ENCODE results near the gene KANK2. TPM values are rescaled to one million over a fixed set of nuclear protein-coding genes. Genes with fewer than 3 reads are reported as not detected.

Gene KANK2
- 78.3 and 94.0 TPM in 2 replicates for total RNA-seq

DNA sequence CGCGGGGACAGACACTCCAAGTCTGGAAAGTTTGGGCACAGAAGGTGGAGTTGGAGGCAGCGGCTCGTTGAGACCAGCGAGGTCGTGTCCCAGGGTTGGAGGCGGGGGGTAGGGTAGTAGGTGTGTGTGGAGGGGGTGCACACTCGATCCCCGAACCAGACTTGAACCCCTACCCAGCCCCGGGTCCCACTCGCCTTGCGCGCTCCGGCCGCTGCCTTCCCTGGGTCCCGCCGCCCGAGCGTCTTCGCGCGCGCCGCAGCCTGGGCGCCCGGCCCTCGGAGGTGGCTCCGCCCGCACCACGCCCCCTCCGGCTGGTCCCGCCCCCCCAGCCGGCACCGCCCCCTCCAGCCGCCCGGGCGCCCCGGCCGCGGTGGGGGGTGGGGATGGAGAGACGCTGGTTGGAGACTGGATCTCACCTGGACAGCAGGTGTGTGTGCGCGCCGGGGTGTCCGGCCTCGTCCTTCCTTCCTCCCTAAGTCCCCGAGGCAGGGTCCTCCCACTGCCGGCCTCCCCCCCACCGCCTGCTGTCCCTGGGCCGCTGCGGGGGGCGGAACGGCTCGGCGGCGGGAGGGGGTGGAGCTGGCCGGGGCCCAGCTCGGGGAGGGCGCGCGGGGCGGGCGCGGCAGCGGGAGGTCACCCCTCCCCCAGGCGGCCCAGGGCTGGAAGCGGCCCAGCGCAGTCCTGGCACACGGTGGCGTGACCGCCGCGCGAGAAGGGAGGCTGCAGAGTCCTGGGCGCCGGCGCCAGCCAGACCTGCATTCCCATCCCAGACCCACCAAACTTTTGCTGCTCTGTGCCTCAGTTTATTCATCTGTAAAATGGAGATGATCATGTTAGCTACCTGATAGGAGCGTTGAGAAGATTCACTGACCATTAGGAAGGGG is at the start of gene KANK2:
TSS of gene KANK2 (minus strand) at position 255 of the 884 bp plus-strand sequence. CDS start 3,034 bp downstream, outside the sequence.
- DNase-seq (ENCODE audit: low read depth) = no peak
- TF ChIP-seq, protein P1, sequence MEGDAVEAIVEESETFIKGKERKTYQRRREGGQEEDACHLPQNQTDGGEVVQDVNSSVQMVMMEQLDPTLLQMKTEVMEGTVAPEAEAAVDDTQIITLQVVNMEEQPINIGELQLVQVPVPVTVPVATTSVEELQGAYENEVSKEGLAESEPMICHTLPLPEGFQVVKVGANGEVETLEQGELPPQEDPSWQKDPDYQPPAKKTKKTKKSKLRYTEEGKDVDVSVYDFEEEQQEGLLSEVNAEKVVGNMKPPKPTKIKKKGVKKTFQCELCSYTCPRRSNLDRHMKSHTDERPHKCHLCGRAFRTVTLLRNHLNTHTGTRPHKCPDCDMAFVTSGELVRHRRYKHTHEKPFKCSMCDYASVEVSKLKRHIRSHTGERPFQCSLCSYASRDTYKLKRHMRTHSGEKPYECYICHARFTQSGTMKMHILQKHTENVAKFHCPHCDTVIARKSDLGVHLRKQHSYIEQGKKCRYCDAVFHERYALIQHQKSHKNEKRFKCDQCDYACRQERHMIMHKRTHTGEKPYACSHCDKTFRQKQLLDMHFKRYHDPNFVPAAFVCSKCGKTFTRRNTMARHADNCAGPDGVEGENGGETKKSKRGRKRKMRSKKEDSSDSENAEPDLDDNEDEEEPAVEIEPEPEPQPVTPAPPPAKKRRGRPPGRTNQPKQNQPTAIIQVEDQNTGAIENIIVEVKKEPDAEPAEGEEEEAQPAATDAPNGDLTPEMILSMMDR (conservative IDR thresholded peaks at IDR 0.05; ENCODE audit: low read depth, low read length) = no peak
- peak within 1 kb of the TSS; percentile 86 for H3K4me3 ChIP-seq (ENCODE audit: low read depth, low read length)

DNA sequence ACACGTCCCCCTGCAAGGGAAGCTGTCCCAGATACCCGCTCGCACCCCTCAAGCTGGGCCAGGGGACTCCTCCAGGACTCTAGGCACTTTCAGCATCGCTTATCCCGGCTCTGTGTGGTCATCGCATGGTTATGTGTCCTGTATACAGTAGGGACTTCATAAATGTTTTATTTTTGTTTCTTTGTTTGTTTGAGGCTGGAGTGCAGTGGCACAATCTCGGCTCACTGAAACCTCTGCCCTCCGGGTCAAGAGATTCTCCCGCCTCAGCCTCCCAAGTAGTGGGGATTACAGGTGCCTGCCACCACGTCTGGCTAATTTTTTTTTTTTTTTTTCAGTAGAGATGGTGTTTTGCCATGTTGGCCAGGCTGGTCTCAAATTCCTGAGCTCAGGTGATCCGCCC is 49.6 kb upstream of the KANK2 start:
- DNase-seq (ENCODE audit: low read depth) = no peak
- H3K4me3 ChIP-seq (ENCODE audit: low read depth, low read length) = no peak overlapping the region
- TF ChIP-seq, protein P1 (conservative IDR thresholded peaks at IDR 0.05; ENCODE audit: low read depth, low read length) = no peak

GRCh38 chr19:11244846-11245589 is 47.7 kb upstream of the KANK2 start:
- TF ChIP-seq, protein P1 (conservative IDR thresholded peaks at IDR 0.05; ENCODE audit: low read depth, low read length) = no peak
- no peak for DNase-seq (ENCODE audit: low read depth)
- H3K4me3 ChIP-seq (ENCODE audit: low read depth, low read length) = no peak overlapping the region

DNA sequence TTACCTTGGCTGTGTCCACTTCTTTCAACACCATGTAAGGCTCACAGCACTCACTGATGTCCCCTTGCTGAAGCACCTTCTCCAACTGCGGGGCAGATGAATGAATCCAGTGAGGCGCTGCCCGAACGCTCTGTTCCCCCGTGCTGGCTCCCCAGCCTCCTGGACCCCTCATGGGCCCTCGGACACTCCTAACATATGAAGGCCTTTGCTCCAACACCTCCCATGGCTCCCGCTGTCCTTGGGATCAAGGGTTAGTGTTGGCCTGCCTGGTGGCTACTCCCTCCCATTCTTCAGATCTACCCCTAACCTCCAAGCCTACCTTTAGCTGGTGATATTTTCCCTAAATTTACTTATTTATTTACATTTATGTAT is 46.4 kb upstream of the KANK2 start:
- TF ChIP-seq, protein P1 (conservative IDR thresholded peaks at IDR 0.05; ENCODE audit: low read depth, low read length) = no peak
- H3K4me3 ChIP-seq (ENCODE audit: low read depth, low read length) = no peak overlapping the region
- DNase-seq (ENCODE audit: low read depth) = no peak

GRCh38 chr19:11242864-11243797 is 45.8 kb upstream of the KANK2 start:
- H3K4me3 ChIP-seq (ENCODE audit: low read depth, low read length) = no peak overlapping the region
- DNase-seq (ENCODE audit: low read depth) = peak; percentile 13
- TF ChIP-seq, protein P1 (conservative IDR thresholded peaks at IDR 0.05; ENCODE audit: low read depth, low read length) = peak; percentile 61

GRCh38 chr19:11242025-11242424 is 44.7 kb upstream of the KANK2 start:
- DNase-seq (ENCODE audit: low read depth) = no peak
- H3K4me3 ChIP-seq (ENCODE audit: low read depth, low read length) = no peak overlapping the region
- TF ChIP-seq, protein P1 (conservative IDR thresholded peaks at IDR 0.05; ENCODE audit: low read depth, low read length) = no peak

Data from epithelial cell of proximal tubule (primary cell).